Kidney epithelial cell (primary cell): ENCODE results near the gene POMT2. TPM values are rescaled to one million over a fixed set of nuclear protein-coding genes. Genes with fewer than 3 reads are reported as not detected.

ENCODE experiments used
- DNase-seq: peaks from one replicate; pipeline ENCODE4 v3.0.0-alpha.2; 2010; ENCODE audit warnings: low read depth
- H3K27me3 ChIP-seq: 2 replicates; pipeline ENCODE4 v1.6.0; 2011; ENCODE audit warnings: low read length; ENCODE audit not compliant: control insufficient read depth, insufficient read depth
- H3K36me3 ChIP-seq: 2 replicates; pipeline ENCODE4 v1.5.1; 2011; ENCODE audit warnings: low read length; ENCODE audit not compliant: control insufficient read depth, insufficient read depth
- H3K4me3 ChIP-seq: 2 replicates; pipeline ENCODE4 v1.5.1; 2011; ENCODE audit warnings: low read depth, mild to moderate bottlenecking, control low read depth, low read length
- total RNA-seq: library from RNA; depleted of rRNA; stranded (reverse); fragments of >200 nt; gene quantifications from 2 replicates; pipeline ENCODE4 v1.2.3, GENCODE V29; 2015
- TF ChIP-seq, protein P1 (sequence below): IDR thresholded peaks from 2 replicates; pipeline ENCODE4 v1.5.1; 2011; ENCODE audit warnings: mild to moderate bottlenecking, moderate library complexity, low read length, control low read depth, inconsistent platforms; ENCODE audit not compliant: insufficient read depth, poor library complexity, severe bottlenecking

The POMT2 gene
- total RNA-seq, 1 donor from 2014 or later, result 21.5 TPM

- H3K36me3 ChIP-seq, result no peaks in the 10 kb centered on the region
These were observed 2.6 kb downstream of the POMT2 start for GRCh38 chr14:77318006-77318553.

GRCh38 chr14:77316872-77317301 lies 3.8 kb downstream of the POMT2 start:
- TF ChIP-seq, protein P1, sequence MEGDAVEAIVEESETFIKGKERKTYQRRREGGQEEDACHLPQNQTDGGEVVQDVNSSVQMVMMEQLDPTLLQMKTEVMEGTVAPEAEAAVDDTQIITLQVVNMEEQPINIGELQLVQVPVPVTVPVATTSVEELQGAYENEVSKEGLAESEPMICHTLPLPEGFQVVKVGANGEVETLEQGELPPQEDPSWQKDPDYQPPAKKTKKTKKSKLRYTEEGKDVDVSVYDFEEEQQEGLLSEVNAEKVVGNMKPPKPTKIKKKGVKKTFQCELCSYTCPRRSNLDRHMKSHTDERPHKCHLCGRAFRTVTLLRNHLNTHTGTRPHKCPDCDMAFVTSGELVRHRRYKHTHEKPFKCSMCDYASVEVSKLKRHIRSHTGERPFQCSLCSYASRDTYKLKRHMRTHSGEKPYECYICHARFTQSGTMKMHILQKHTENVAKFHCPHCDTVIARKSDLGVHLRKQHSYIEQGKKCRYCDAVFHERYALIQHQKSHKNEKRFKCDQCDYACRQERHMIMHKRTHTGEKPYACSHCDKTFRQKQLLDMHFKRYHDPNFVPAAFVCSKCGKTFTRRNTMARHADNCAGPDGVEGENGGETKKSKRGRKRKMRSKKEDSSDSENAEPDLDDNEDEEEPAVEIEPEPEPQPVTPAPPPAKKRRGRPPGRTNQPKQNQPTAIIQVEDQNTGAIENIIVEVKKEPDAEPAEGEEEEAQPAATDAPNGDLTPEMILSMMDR, result no peak
- no peaks in the 10 kb centered on the region for H3K36me3 ChIP-seq
- DNase-seq, result no peak
- H3K27me3 ChIP-seq, result no peaks in the 10 kb centered on the region
- H3K4me3 ChIP-seq, result no peak overlapping the region

More at GRCh38 chr14:77318006-77318553, 2.6 kb downstream of the POMT2 start:
- Histone ChIP-seq H3K27me3 (no peaks in the 10 kb centered on the region), H3K4me3 (no peak overlapping the region)
- no peak for DNase-seq
- TF ChIP-seq, protein P1, result no peak

- Histone ChIP-seq H3K27me3 (no peaks in the 10 kb centered on the region), H3K4me3 (no peak overlapping the region), H3K36me3 (no peaks in the 10 kb centered on the region)
- TF ChIP-seq, protein P1, result no peak
- DNase-seq, result no peak
These were observed 4.5 kb downstream of the POMT2 start for GRCh38 chr14:77316195-77316505.

GRCh38 chr14:77314539-77315457 lies 5.9 kb downstream of the POMT2 start:
- no peak for DNase-seq
- Histone ChIP-seq H3K4me3 (no peak overlapping the region), H3K27me3 (no peaks in the 10 kb centered on the region), H3K36me3 (no peaks in the 10 kb centered on the region)
- TF ChIP-seq, protein P1, result no peak

- TF ChIP-seq, protein P1, result no peak
- Histone ChIP-seq H3K27me3 (no peaks in the 10 kb centered on the region), H3K4me3 (no peak overlapping the region), H3K36me3 (no peaks in the 10 kb centered on the region)
- DNase-seq, result peak; percentile 59
These were observed 6.6 kb downstream of the POMT2 start for GRCh38 chr14:77314043-77314442.
